GM12878 (cell line): Measurements from ENCODE around the gene AGBL1.

Experiments used
- ASH2L ChIP-seq: fragments of 300-600, 200-600 bp; sonication (generic); IDR thresholded peaks from 2 replicates; pipeline ENCODE4 v1.6.1; 2017; ENCODE audit warnings: low read depth, mild to moderate bottlenecking, borderline replicate concordance
- ATF3 ChIP-seq: IDR thresholded peaks from 2 replicates; pipeline ENCODE4 v1.6.1; 2011; ENCODE audit warnings: low read depth, mild to moderate bottlenecking, low read length, moderate library complexity, borderline replicate concordance; ENCODE audit errors: extremely low read depth
- BHLHE40 ChIP-seq, 2 experiments: fragments of 450-650 bp in 1 of 2; IDR thresholded peaks; 2 replicates each; pipeline ENCODE4 v1.6.1; 2011 to 2017; ENCODE audit warnings: low read depth in 2 of 2, borderline replicate concordance in 1 of 2, improper control_type of control experiment in 1 of 2, low read length in 1 of 2, mild to moderate bottlenecking in 1 of 2
- BRCA1 ChIP-seq: IDR thresholded peaks from 2 replicates; pipeline ENCODE4 v1.6.1; 2011; ENCODE audit warnings: low read depth, low read length, improper control_type of control experiment
- CHD1 ChIP-seq: IDR thresholded peaks from 2 replicates; pipeline ENCODE4 v1.6.1; 2012; ENCODE audit warnings: low read depth, low read length, improper control_type of control experiment
- CTCF ChIP-seq, 3 experiments: IDR thresholded peaks in 2 of 3; conservative IDR thresholded peaks in 1 of 3; 2 replicates each; pipeline ENCODE4 v1.5.1; 2011; ENCODE audit warnings: low read depth in 3 of 3, low read length in 3 of 3, mild to moderate bottlenecking in 3 of 3, control low read depth in 2 of 3, moderate library complexity in 2 of 3, inconsistent platforms in 1 of 3, mixed read lengths in 1 of 3; ENCODE audit not compliant: control insufficient read depth in 2 of 3, insufficient read depth in 1 of 3; ENCODE audit errors: extremely low read depth in 1 of 3
- IRF5 ChIP-seq: fragments of 450-650 bp; IDR thresholded peaks from 2 replicates; pipeline ENCODE4 v1.6.1; 2017; ENCODE audit warnings: borderline replicate concordance
- NFYB ChIP-seq: IDR thresholded peaks from 2 replicates; pipeline ENCODE4 v1.6.1; 2011; ENCODE audit warnings: low read depth, mild to moderate bottlenecking, low read length, improper control_type of control experiment, moderate library complexity; ENCODE audit not compliant: insufficient read depth
- POLR2A ChIP-seq: IDR thresholded peaks from 2 replicates; pipeline ENCODE4 v1.6.1; 2011; ENCODE audit warnings: low read depth, mild to moderate bottlenecking, low read length
- RCOR1 ChIP-seq: conservative IDR thresholded peaks from 2 replicates; pipeline ENCODE4 v1.6.1; 2012; ENCODE audit warnings: low read depth, low read length, improper control_type of control experiment
- RFX5 ChIP-seq: IDR thresholded peaks from 2 replicates; pipeline ENCODE4 v1.6.1; 2011; ENCODE audit warnings: low read depth, low read length, improper control_type of control experiment
- TARDBP ChIP-seq: IDR thresholded peaks from 2 replicates; pipeline ENCODE4 v1.6.1; 2016; ENCODE audit warnings: borderline replicate concordance
- USF2 ChIP-seq: IDR thresholded peaks from 2 replicates; pipeline ENCODE4 v1.6.1; 2011; ENCODE audit warnings: low read depth, low read length, improper control_type of control experiment, borderline replicate concordance
- WRNIP1 ChIP-seq: IDR thresholded peaks from 2 replicates; pipeline ENCODE4 v1.6.1; 2011; ENCODE audit warnings: low read depth, low read length, improper control_type of control experiment, borderline replicate concordance

- TF ChIP-seq RCOR1 (no peak), POLR2A (no peak), WRNIP1 (no peak), RFX5 (no peak), CTCF (IDR thresholded peaks at IDR 0.05 in 2 of 3, conservative IDR thresholded peaks at IDR 0.05 in 1 of 3; ENCODE audit: control insufficient read depth in 2 of 3, extremely low read depth in 1 of 3, insufficient read depth in 1 of 3, low read depth in 3 of 3, low read length in 3 of 3) (peak in 2 of 3 experiments; percentile 4 to 21; a peak in 1 of 6 replicates), BHLHE40 (IDR thresholded peaks at IDR 0.05; ENCODE audit: borderline replicate concordance in 1 of 2, low read depth in 2 of 2, low read length in 1 of 2) (no peak), CHD1 (no peak), BRCA1 (no peak), ASH2L (no peak), TARDBP (no peak), ATF3 (no peak), USF2 (no peak), NFYB (no peak), IRF5 (no peak)
Measured at GRCh38 chr15:86115145-86115801, 35.6 kb downstream of the AGBL1 start.
